Right forelimb (tissue), 1 donor: ENCODE measurements around the gene MCU.

Experiments used
- DNase-seq: peaks from one replicate; pipeline ENCODE4 v3.0.0-alpha.2; 2018

Gene MCU

DNA sequence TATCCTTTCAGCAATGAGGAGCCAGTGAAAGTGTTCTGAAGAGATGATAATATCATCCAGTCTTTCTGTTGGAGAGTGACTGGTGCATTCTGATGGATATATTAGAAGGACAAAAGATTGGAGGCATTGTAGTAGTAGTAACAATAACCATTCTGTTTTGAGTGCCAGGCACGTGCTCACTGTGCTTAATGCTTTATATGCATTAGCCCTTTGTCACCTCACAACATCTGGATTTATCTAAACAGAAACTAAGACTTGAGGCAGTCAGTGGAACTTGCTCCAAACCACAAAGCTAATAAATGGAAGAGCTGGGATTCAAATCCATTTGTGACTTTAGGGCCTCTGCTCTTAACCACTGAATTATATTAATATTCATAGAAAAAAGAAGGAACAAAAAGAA, 117.1 kb downstream of the MCU start:
- no peak for DNase-seq

DNA sequence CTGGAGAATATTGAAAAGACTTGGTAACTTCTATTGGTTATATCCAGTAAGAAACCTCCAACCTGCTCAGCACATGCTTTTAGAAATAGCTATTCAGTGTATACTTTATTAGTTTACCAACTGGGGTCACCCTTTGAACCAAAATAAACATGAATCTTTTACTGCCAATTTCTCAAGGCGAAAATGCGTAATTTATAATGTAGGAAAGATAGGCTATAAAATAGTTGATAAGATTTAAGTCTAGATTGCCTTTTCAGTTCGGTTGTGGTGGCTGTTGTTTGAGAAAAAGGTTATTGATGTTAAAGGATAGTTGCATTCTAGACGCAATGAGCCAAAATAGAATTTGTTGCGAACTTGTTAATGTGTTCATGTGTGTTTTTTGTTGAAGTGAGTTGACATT, 119.0 kb downstream of the MCU start:
- no peak for DNase-seq

DNA sequence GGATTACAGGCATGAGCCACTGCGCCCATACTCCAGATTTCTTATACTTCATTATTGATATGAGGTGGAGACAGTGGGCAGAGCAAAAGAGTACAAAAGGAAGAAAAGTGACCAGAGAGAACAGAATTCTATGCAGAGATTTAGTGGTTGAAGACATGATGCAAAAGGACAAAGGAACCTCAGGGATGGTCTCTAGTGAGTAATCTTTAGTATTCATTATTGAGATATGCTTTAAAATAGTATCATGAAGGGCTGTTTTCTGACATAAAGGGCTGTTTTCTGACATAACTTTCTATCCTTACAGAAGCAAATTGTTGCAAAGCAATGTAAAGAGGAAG, 120.4 kb downstream of the MCU start:
- DNase-seq: no peak

DNA sequence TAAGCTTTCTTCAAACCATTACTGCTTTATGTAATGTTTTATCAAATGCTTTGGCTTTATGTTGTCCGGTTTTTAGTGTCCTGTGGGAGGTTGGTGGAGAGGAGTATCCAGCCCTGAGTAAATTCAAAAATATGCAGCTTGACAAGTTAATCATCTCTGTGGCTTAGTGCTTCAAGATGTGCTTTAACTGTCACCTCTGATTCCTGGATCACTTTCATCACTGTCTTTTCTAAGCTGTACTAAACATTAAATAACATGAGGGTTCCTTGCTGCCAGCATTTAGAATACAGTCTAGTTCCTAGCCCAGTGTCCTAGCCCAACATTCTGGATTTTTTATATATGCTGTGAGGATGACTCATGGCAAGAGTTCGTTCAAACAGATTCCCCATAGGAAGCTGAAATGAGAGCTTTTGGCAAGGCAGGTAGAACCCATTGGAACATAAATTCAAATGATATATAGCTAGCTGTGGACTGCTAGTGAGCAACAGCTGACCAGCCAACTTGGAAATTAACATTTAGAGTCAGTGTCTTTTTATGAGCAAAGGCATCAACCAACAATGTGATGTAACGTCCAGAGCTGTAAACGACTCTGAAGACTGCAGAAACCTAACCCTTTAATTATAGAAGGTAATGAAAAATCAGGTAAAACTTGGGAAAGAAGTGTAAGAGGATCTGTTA, 120.9 kb downstream of the MCU start:
- no peak for DNase-seq

DNA sequence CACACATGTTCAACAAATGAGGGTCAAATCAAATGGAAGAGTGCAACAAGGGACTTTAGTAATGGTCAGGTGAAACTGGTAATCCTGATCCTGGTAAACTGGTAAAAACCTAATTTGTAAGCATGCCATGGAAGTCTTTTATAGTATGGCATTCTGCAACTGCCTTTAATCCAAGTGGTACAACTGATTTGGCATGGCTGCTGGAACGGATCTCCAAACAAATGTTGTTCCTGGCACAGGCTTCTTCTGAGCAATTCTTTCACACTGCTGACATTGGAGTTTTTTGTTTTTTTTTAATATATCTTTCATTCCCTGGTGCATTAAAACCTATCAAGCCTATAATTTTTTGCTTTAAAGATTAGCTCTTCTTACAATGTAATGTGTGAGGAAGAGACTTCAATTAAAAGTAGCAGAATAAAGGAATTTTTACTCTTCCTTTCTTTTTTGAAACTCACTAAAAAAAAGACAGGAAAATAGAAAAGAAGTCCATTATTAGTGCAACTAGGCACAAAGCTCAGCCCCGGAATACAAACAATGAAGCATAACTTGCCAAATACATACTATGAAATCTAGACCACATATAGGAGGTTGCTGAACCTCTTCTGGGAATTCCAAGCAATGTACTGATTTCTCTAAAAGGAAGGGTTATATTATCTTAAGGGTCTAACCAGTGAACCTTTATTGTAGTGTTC, 122.3 kb downstream of the MCU start:
- DNase-seq: no peak

DNA sequence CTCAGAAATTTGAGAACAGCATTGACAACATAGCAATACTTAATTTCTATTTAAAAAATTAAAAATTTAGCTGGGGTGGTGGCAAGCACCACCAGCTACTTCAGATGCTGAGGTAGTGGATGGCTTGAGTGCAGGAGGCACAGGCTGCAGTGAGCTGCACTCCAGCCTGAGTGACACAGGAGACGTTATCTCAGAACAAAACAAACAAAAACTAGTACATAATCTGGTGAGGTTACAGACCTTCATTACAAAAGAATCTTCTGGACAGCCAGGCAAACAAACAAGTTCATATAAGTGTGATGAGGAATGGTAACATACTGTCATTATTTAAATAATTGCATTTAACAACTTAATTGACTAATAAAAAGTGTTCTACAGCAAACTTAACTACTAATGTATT, 124.6 kb downstream of the MCU start:
- no peak for DNase-seq

DNA sequence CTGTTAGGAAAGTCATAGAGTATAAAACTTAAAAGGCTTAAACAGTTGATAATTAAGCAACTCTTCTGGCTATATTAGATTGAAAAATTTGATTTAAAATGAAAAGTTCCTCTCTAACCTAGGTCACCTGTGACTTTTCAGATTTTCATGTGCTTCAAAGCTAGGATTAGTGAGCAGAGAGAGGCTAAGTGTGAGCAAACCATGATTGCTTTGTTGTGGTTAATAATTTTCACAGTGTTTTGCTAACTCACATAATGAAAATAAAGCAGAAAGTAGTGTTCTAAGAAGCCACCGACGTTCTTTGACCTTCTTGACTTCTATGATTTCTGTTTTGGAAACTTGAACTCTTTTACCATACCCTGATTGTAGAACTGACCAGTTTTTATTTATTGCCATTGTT, 126.1 kb downstream of the MCU start:
- DNase-seq: no peak

DNA sequence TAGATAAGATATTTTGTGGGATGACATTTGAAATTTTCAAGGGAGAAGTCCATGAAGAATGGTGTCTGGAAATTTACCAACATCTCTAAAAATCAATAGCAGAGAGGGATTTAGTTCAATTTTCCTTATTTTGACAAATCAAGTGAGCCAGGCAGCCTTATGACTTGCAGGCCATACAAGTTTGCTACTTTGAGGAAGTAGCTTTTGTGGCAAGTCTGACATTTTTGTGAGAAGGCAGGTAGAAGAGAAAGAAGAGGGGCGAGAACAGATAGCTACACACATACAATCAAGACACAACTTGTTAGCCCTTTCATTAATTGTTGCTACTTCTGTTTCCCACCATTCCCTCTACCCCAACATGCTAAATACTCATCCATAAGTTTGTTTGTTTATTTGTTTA, 127.1 kb downstream of the MCU start:
- DNase-seq: no peak

DNA sequence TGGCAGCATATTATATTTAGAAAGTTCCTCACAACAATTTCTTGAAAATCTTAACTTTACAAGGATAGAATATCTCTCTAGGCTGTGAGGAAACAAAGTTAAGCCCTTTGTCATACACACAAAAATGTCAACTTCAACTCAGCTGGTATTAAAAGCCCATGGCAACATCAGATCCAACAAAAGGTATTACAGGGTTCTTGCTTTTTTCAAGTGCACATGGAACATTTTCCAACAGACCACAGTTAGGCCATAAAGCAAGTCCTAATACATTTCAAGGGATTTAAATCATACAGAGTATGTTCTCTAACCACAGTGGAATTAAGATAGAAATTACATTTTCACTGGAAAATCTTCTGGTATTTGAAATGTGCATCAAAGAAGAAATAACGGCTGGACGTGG, 129.7 kb downstream of the MCU start:
- no peak for DNase-seq

DNA sequence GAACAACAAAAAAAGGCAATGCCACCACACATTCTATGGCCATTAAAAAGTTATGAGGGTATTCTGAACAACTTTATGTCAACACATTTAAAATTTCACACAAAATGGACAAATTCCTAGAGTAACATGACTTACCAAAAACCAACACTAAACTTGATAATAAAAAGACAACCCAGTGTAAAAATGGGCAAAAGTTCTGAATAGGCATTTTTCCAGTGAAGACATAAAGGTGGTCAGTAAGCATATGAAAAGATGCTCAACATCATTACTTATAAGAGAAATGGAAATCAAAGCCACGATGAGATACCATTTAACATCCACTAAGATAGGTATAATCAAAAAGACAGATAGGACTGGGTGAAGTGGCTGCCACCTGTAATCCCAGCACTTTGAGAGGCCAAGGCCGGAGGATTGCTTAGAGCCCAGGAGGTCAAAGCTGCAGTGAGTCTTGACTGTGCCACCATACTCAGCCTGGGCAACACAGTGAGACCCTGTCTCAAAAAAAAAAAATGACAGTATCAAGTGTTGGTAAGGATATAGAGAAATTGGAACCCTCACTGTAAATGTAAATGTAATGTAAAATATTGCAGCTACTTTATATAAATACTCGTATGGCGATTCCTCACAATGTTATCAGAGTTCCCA, 130.5 kb downstream of the MCU start:
- no peak for DNase-seq

DNA sequence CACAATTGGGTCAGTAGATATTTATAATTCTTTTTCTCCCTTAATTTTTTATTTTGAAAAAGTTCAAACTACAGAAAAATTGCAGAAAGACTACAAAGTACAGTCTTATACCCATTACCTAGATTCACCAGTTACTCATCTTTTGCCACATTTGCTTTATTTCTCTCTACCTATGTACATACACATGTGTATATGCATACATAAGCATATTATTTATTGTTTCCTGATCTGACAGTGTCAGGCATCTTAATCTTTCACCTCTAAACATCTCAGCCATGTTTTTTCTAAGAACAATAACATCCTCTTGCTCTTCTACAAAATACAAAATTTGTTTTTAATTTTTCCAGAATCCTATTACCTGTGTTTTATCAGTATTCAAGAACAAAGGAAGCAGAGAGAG, 133.2 kb downstream of the MCU start:
- no peak for DNase-seq

DNA sequence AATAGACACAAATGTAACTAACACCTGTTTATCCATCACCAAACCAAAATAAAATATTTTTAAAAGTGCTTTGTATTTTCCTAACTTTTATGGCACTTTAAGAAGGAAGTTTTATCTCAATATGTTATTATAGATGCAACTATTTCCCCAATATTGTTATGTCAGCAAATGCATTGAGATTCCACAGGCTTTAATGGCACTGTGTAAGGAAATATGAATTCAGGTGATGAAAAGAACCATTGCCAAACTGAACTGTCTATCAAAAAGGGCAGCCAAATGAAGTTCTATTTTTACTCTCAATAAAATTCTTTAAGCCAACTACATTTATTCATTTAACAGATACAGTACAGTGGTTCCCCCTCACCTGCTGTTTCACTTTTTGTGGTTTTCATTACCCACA, 134.4 kb downstream of the MCU start:
- DNase-seq: no peak

DNA sequence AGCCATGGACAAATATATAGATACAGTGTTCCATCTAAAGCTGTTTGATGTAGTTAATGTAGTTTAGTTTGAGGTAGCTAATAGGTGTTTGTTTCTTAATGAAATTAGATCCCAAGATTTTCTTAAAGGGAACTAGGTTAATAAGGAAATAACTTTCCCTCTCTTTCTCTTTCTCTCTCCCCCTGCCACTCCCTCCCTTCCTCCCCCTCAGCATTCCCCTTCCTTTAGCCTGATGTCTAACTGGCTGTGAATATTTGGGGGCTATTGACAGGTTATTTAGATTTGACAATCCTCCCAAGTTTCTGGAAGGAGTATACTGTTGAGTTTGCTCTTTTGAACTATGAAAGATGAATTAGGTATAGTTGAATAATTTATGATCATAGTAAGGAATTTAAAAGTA, 136.4 kb downstream of the MCU start:
- no peak for DNase-seq

DNA sequence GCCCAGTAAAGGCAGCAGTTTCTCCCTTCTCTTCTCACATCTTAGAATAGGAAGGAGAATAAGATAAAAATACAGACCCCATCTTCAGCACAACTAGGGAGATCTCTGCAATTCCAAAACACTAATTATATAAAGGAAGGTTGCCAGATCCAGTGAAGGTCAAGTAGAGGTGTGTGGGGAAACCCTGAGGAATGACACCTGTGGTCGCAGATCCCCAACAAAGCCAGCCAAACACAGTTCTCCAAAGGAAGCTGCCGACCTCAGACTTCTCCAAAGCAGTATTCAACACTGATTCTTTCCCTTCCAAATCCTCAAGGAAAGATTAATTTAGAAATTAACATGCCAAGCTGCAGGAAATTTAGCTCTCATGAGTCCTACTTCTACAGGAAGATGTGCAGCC, 138.7 kb downstream of the MCU start:
- DNase-seq: no peak

DNA sequence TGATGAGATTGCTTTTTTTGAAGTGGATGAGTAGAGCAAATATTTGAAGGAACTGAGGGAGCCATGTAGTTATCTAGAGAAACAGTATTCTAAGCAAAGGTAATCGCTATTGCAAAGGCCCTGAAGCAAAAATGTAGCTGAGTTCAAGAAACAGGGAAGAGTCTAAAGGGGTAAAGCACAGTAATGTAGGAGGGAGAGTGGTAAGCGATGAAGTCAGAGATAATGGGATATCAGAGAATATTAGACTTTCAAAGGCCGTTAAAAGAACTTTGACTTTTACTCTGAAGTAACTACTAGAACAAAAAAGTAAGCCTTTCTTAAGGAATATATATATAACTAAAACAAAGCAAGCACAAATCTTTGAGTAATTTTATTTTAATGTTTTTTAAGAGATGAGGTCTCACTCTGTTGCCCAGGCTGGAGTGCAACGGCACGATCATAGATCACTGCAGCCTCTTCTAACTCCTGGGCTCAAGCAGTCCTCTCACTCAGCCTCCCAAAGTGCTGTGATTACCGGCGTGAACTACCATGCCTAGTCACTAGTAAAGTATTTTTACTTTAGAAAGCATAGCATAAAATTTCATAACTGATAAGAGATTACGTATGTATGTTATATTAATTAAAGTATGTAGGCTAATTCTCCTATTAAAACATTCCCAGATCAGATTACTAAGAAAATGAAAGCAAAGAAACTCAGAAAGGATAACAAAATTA, 139.9 kb downstream of the MCU start:
- no peak for DNase-seq

DNA sequence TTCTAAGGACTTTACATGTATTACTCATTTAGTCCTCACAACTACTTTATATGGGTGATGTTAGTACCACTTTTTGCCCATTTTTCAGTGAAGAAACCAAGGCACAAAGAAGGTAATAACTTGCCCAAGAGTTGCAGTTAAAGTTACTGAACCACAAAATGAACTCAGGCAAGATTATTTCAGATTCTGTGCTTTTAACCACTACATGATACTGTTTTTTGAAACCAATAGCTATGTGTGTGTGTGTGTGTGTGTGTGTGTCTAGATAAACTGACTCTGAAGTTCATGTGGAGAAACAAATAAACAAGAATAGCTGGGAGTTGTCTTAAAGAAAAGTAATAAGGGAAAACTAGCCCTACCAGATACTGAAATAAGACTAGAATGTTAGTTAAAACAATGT, 140.8 kb downstream of the MCU start:
- no peak for DNase-seq

DNA sequence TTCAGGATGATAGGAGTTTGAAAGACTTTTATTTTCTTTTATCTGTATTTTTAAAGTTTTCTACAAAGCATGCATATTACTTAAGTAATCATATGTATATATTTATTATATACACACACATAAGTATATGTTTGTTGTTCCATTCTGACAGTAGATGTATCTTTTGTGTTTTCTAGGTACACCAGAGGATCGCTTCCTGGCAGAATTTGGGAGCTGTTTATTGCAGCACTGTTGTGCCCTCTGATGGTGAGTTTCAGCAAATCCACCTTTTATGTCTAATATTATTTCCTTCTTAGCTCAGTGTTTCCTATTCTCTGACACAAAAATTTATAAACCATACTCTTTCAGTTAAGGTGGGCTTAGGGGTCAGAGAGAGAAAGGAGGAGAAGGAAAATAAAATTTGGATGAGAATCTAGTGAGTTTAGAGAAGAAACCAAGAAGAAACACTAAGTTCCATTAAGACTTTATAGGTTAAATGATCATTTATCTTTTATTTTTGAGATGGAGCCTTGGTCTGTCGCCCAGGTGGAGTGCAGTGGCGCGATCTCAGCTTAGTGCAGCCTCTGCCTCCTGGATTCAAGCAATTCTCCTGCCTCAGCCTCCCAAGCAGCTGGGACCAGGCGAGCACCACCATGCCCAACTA, 142.4 kb downstream of the MCU start:
- DNase-seq: no peak

DNA sequence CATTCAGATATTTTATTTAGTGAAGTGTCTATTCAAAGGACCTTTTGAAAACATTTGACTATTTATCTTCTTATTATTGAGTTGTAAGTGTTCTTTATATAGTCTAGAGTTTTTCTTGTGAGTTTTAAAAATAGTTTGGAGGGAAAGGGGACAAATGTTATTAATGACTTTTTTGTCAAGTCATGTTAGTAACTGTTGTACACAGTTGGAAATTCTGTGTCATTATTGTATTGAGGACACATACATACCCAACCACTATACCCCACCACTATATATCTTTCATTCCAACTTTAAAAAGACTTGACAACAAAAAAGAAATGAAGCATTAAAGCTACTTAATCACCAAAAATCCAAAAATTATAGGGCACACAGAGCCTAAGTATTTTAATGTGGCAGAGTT, 148.4 kb downstream of the MCU start:
- no peak for DNase-seq

DNA sequence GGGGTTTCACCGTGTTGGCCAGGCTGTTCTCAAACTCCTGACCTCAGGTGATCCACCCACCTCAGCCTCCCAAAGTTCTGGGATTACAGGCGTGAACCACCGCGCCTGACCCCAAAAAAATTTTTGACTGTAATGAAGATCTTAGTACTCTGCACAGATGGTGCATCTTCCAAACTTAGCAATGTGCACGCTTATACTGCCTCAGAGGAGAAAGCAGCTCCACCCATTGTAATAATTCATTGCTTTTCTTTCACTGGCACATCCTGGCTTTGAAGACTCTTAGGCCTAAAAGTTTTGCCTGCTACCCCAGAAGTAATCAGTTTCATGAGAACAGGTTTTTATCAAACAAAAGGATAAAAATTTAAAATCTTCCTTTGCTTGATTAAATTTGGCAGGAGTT, 149.5 kb downstream of the MCU start:
- DNase-seq: no peak

DNA sequence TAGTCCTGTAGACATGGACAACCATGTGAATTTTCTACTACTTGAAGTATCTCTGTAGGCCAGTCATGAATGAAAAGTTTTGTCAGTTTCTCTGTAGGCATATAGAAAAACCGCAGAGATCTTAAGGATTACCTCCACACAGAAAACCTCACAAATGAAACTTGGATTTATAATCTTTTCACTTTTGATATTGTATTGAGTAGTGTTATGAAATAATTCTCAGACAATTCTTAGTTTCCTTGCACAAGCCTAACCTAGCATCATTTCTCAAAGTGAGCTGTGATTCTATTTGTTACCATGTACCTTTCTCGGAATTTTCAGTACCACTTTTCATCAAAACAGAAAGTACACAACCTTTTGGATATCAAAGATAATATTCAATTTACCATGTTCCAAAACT, 150.2 kb downstream of the MCU start:
- no peak for DNase-seq

DNA sequence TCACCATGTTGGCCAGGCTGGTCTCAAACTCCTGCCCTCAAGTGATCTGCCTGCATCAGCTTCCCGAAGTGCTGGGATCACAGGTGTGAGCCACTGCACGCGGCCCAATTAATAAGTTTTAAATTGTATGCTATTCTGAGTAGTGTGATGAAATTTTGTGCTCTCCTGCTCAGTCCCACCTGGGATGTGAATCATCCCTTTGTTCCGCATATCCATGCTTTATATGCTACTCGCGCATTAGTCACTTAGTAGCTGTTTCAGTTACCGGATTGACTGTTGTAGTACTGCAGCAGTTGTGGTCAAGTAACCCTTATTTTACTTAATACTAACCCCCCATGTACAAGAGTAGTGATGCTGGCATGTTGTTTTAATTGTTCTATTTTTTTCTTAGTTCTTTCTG, 154.3 kb downstream of the MCU start:
- DNase-seq: no peak

DNA sequence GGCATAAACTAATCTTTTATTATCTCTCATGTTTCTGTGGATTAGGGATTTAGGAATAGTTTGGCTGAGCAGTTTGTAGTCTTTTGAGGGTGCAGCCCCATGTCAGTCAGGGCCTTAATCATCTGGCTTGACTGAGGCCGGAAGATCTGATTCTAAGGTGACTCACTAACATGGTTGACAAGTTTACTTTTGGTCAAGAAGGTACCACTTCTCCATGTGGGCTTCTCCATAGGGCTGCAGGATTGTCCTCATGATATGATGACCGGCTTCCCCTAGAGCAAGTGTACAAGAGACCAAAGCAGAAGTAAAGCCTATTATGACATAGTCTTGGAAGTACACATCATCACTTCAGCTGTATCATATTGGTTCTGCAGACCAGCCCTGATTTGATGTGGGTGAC, 155.7 kb downstream of the MCU start:
- DNase-seq: no peak

DNA sequence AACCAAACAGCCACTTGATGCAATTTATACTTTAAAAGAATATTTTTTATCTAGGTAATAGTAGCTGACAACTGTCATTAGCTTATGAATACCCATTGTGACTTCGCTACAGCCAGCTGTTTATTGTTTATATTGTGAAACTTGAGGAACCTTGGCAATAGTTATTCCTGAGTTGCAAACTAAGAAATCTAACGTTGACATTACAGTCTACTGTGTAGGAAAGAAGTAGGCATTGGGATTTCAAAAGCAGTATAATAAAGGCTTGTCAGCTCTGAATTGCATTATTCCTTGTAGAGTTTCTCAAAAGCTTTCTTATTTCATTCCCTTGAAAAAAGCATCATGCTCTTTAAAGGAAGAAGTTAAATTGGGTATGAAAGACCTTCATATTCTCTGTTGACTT, 158.9 kb downstream of the MCU start:
- no peak for DNase-seq

DNA sequence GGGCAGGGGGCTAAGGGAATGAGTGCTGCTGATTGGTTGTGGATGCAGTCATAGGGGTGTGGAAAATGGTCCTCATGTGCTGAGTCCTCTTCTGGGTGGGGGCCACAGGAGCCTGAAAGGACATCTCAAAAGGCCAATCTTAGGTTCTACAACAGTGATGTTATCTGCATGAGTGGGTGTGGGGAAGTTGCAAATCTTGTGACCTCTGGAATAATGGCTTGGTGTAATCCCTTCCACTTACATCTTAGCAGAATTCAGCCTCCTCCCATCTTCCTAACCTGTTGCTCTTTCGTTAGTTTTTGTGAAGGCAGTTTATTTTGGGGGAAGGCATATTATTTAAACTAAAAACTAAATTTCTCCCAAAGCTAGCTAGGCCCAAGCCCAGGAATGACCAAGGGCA, 159.6 kb downstream of the MCU start:
- DNase-seq: no peak
